ENCODE data around the gene LYRM1. TPM values are rescaled to one million over a fixed set of nuclear protein-coding genes. Genes with fewer than 3 reads are reported as not detected.

Gene LYRM1
- polyA plus RNA-seq, 1 experiment = 19.3 TPM

GRCh38 chr16:20902426-20902825 is 1.9 kb downstream of the LYRM1 start:
- POLR2A ChIA-PET = no interaction called here
- TF ChIP-seq, protein P1, sequence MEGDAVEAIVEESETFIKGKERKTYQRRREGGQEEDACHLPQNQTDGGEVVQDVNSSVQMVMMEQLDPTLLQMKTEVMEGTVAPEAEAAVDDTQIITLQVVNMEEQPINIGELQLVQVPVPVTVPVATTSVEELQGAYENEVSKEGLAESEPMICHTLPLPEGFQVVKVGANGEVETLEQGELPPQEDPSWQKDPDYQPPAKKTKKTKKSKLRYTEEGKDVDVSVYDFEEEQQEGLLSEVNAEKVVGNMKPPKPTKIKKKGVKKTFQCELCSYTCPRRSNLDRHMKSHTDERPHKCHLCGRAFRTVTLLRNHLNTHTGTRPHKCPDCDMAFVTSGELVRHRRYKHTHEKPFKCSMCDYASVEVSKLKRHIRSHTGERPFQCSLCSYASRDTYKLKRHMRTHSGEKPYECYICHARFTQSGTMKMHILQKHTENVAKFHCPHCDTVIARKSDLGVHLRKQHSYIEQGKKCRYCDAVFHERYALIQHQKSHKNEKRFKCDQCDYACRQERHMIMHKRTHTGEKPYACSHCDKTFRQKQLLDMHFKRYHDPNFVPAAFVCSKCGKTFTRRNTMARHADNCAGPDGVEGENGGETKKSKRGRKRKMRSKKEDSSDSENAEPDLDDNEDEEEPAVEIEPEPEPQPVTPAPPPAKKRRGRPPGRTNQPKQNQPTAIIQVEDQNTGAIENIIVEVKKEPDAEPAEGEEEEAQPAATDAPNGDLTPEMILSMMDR (IDR thresholded peaks at IDR 0.05; ENCODE audit: insufficient read depth, low read depth, low read length) = no peak
- CTCF ChIA-PET = interaction anchor here (1.6 kb wide), 1 partner anchor 52 kb away, joined by 6 read pairs; no protein-coding TSS in a partner anchor

GRCh38 chr16:20903116-20903898 is 2.7 kb downstream of the LYRM1 start:
- no peaks in the 10 kb centered on the region for H3K36me3 ChIP-seq (ENCODE audit: control insufficient read depth, insufficient read depth, low read length)
- H3K4me3 ChIP-seq (ENCODE audit: low read depth, low read length) = no peak overlapping the region
- no peak for DNase-seq (ENCODE audit: low read depth)
- POLR2A ChIA-PET = interaction anchor here (0.5 kb wide), 1 partner anchor 1109 kb away, joined by 7 read pairs; no protein-coding TSS in a partner anchor
- no peaks in the 10 kb centered on the region for H3K27me3 ChIP-seq (ENCODE audit: control insufficient read depth, insufficient read depth, low read length)
- CTCF ChIA-PET = interaction anchor here (0.5 to 1.6 kb wide), 4 partner anchors 9 to 1347 kb away, joined by 3 to 6 read pairs (median 4); no protein-coding TSS in a partner anchor
- TF ChIP-seq, protein P1 (IDR thresholded peaks at IDR 0.05; ENCODE audit: insufficient read depth, low read depth, low read length) = no peak

More at GRCh38 chr16:20902426-20902825, 1.9 kb downstream of the LYRM1 start:
- DNase-seq (ENCODE audit: low read depth) = no peak
- Histone ChIP-seq H3K4me3 (ENCODE audit: low read depth, low read length) (no peak overlapping the region), H3K27me3 (ENCODE audit: control insufficient read depth, insufficient read depth, low read length) (no peaks in the 10 kb centered on the region), H3K36me3 (ENCODE audit: control insufficient read depth, insufficient read depth, low read length) (no peaks in the 10 kb centered on the region)

- ChIA-PET CTCF (interaction anchor here (0.6 to 1.6 kb wide), 3 partner anchors 10 to 55 kb away, joined by 3 to 6 read pairs (median 3); no protein-coding TSS in a partner anchor), POLR2A (interaction anchor here (0.5 kb wide), 1 partner anchor 1108 kb away, joined by 7 read pairs; no protein-coding TSS in a partner anchor)
- Histone ChIP-seq H3K27me3 (ENCODE audit: control insufficient read depth, insufficient read depth, low read length) (no peaks in the 10 kb centered on the region), H3K4me3 (ENCODE audit: low read depth, low read length) (no peak overlapping the region), H3K36me3 (ENCODE audit: control insufficient read depth, insufficient read depth, low read length) (no peaks in the 10 kb centered on the region)
- no peak for DNase-seq (ENCODE audit: low read depth)
- TF ChIP-seq, protein P1 (IDR thresholded peaks at IDR 0.05; ENCODE audit: insufficient read depth, low read depth, low read length) = no peak
These were observed 3.4 kb downstream of the LYRM1 start for GRCh38 chr16:20903899-20904506.

DNA sequence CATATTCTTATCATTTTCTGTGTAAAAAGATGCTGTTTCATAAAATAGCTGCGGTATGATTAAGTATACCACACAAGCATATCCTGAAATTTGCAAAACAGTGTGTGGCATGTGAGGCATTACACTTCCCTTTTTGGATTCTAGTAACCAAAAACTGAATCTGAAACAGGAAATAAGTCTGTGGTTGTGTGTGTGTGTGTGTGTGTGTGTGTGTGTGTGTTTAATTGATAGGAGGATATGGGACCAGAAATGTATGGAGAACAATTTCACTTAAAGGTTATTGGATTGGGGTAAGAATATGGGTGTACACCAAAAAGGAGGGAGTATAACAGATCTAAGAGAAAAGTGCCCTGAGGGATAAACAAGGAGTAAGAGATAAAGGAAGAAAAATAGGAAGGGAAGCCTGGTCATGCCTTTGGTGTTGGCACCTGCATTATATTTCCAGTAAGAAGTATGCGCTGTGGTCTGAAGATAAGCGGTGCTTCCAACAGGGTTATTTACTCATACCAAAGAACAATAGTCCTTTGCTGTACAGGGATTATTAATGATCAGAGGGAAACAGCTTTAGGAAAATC is 4.0 kb downstream of the LYRM1 start:
- DNase-seq (ENCODE audit: low read depth) = no peak
- Histone ChIP-seq H3K36me3 (ENCODE audit: control insufficient read depth, insufficient read depth, low read length) (no peaks in the 10 kb centered on the region), H3K4me3 (ENCODE audit: low read depth, low read length) (no peak overlapping the region), H3K27me3 (ENCODE audit: control insufficient read depth, insufficient read depth, low read length) (no peaks in the 10 kb centered on the region)
- POLR2A ChIA-PET = no interaction called here
- TF ChIP-seq, protein P1 (IDR thresholded peaks at IDR 0.05; ENCODE audit: insufficient read depth, low read depth, low read length) = no peak
- CTCF ChIA-PET = no interaction called here

DNA sequence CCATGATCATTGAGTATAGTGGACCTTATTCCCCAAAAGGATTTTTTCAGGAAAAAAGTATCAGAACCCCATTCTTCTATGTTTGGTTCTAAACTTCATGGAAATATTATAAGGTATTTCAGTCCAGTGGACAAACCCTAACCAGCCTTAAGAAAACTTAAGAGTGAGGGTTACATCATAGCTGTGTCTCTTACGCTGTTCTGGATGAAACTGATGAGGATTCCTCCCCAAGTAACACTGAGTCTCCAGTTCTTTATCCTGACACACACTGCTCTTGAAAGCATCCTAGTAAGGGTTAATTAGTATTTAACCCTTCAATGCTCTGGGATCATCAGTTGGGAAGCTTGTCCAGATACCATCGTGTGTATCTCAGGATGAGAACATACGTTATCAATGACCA is 5.0 kb downstream of the LYRM1 start:
- no peak for DNase-seq (ENCODE audit: low read depth)
- Histone ChIP-seq H3K27me3 (ENCODE audit: control insufficient read depth, insufficient read depth, low read length) (no peaks in the 10 kb centered on the region), H3K36me3 (ENCODE audit: control insufficient read depth, insufficient read depth, low read length) (no peaks in the 10 kb centered on the region), H3K4me3 (ENCODE audit: low read depth, low read length) (no peak overlapping the region)
- ChIA-PET CTCF (interaction anchor here (1.2 kb wide), 1 partner anchor 30 kb away, joined by 3 read pairs; no protein-coding TSS in a partner anchor), POLR2A (no interaction called here)
- TF ChIP-seq, protein P1 (IDR thresholded peaks at IDR 0.05; ENCODE audit: insufficient read depth, low read depth, low read length) = no peak
